HEK293 (cell line): Measurements from ENCODE around the gene DES.
A peak's percentile ranks its signal among the peaks of the same experiment; 100 is the strongest.

Experiments used
- CTCF ChIA-PET: fragments of 350-600 bp; formaldehyde crosslinking; extraction: SDS; loops from one replicate; lab custom pipeline; 2021; ENCODE audit warnings: antibody characterized with exemption; lab: Yijun Ruan, JAX
- POLR2A ChIA-PET: fragments of 300-600 bp; formaldehyde crosslinking; extraction: SDS; loops from one replicate; lab custom pipeline; 2020; ENCODE audit warnings: antibody characterized with exemption, inconsistent platforms; lab: Yijun Ruan, JAX
- H3K27ac ChIP-seq: fragments of 200-500 bp; sonication (Bioruptor generic); 2 replicates; pipeline ENCODE4 v1.5.1; 2014; ENCODE audit warnings: low read depth, low read length, control low read depth, inconsistent platforms; ENCODE audit errors: extremely low read depth
- H3K36me3 ChIP-seq, 2 experiments: fragments of 200-500 bp in 1 of 2; sonication (Bioruptor generic) in 1 of 2; 1 replicate in 1 of 2; 2 replicates in 1 of 2; pipeline ENCODE4 v1.5.1; 2014 to 2017; ENCODE audit warnings: inconsistent platforms in 2 of 2, low read length in 2 of 2; ENCODE audit not compliant: control insufficient read depth in 2 of 2, insufficient read depth in 1 of 2
- H3K4me1 ChIP-seq: fragments of 200-500 bp; sonication (Bioruptor generic); 2 replicates; pipeline ENCODE4 v1.5.1; 2014; ENCODE audit warnings: mild to moderate bottlenecking, low read length, inconsistent platforms; ENCODE audit not compliant: control insufficient read depth, insufficient read depth
- H3K4me3 ChIP-seq: 2 replicates; pipeline ENCODE4 v1.5.1; 2011; ENCODE audit warnings: low read depth, mild to moderate bottlenecking, control low read depth, low read length, moderate library complexity
- H3K9me3 ChIP-seq: fragments of 200-500 bp; sonication (Bioruptor generic); 2 replicates; pipeline ENCODE4 v1.5.1; 2014; ENCODE audit warnings: low read depth, low read length, inconsistent platforms; ENCODE audit not compliant: control insufficient read depth, insufficient read depth
- GLIS1 ChIP-seq: fragments of 450-650 bp; formaldehyde crosslinking; IDR thresholded peaks from 2 replicates; pipeline ENCODE4 v1.5.1; 2016; ENCODE audit warnings: missing biosample characterization, missing genetic modification characterization
- HOXD13 ChIP-seq: sonication (generic); formaldehyde crosslinking; IDR thresholded peaks from 2 replicates; pipeline ENCODE4 v1.8.0; 2022; ENCODE audit warnings: missing genetic modification reagents, borderline replicate concordance
- IKZF3 ChIP-seq: fragments of 450-650 bp; IDR thresholded peaks from 2 replicates; pipeline ENCODE4 v1.5.0; 2018; ENCODE audit warnings: missing biosample characterization, mild to moderate bottlenecking, missing genetic modification characterization, moderate library complexity
- WT1 ChIP-seq: fragments of 450-650 bp; formaldehyde crosslinking; IDR thresholded peaks from 2 replicates; pipeline ENCODE4 v1.5.1; 2016; ENCODE audit warnings: missing biosample characterization, missing genetic modification characterization
- ZBTB20 ChIP-seq: fragments of 450-650 bp; formaldehyde crosslinking; IDR thresholded peaks from 2 replicates; pipeline ENCODE4 v1.5.1; 2016; ENCODE audit warnings: missing biosample characterization, missing genetic modification characterization
- ZBTB21 ChIP-seq: fragments of 450-650 bp; formaldehyde crosslinking; IDR thresholded peaks from 2 replicates; pipeline ENCODE4 v1.5.1; 2017; ENCODE audit warnings: missing biosample characterization, missing genetic modification characterization
- ZFP69B ChIP-seq: fragments of 450-650 bp; formaldehyde crosslinking; IDR thresholded peaks from 2 replicates; pipeline ENCODE4 v1.5.1; 2016; ENCODE audit warnings: missing biosample characterization, missing genetic modification characterization
- ZIC2 ChIP-seq: fragments of 450-650 bp; formaldehyde crosslinking; IDR thresholded peaks from 2 replicates; pipeline ENCODE4 v1.5.1; 2016; ENCODE audit warnings: missing biosample characterization, missing genetic modification characterization
- ZNF16 ChIP-seq: fragments of 450-650 bp; formaldehyde crosslinking; IDR thresholded peaks from 2 replicates; pipeline ENCODE4 v1.5.1; 2016; ENCODE audit warnings: low read depth, missing biosample characterization, missing genetic modification characterization
- ZNF211 ChIP-seq: fragments of 450-650 bp; formaldehyde crosslinking; IDR thresholded peaks from 2 replicates; pipeline ENCODE4 v1.5.1; 2016; ENCODE audit warnings: low read depth, missing biosample characterization, missing genetic modification characterization
- ZNF223 ChIP-seq: fragments of 450-650 bp; formaldehyde crosslinking; IDR thresholded peaks from 2 replicates; pipeline ENCODE4 v1.5.1; 2016; ENCODE audit warnings: missing biosample characterization, missing genetic modification characterization
- ZNF366 ChIP-seq: fragments of 450-650 bp; formaldehyde crosslinking; conservative IDR thresholded peaks from 2 replicates; pipeline ENCODE4 v1.5.1; 2016; ENCODE audit warnings: missing biosample characterization, missing genetic modification characterization
- ZNF394 ChIP-seq: fragments of 450-650 bp; formaldehyde crosslinking; IDR thresholded peaks from 2 replicates; pipeline ENCODE4 v1.5.1; 2016; ENCODE audit warnings: missing biosample characterization, missing genetic modification characterization, mild to moderate bottlenecking, moderate library complexity, borderline replicate concordance
- ZNF404 ChIP-seq: fragments of 450-650 bp; formaldehyde crosslinking; IDR thresholded peaks from 2 replicates; pipeline ENCODE4 v1.5.1; 2017; ENCODE audit warnings: missing biosample characterization, missing genetic modification characterization
- ZNF514 ChIP-seq: fragments of 450-650 bp; formaldehyde crosslinking; IDR thresholded peaks from 2 replicates; pipeline ENCODE4 v1.5.1; 2016; ENCODE audit warnings: missing biosample characterization, missing genetic modification characterization
- ZNF521 ChIP-seq: fragments of 450-650 bp; formaldehyde crosslinking; IDR thresholded peaks from 2 replicates; pipeline ENCODE4 v1.5.1; 2017; ENCODE audit warnings: missing biosample characterization, mild to moderate bottlenecking, missing genetic modification characterization
- ZNF529 ChIP-seq: fragments of 450-650 bp; formaldehyde crosslinking; IDR thresholded peaks from 2 replicates; pipeline ENCODE4 v1.5.1; 2017; ENCODE audit warnings: missing genetic modification characterization, missing biosample characterization; ENCODE audit not compliant: insufficient replicate concordance
- ZNF548 ChIP-seq: fragments of 450-650 bp; formaldehyde crosslinking; IDR thresholded peaks from 2 replicates; pipeline ENCODE4 v1.5.1; 2016; ENCODE audit warnings: missing biosample characterization, missing genetic modification characterization
- ZNF600 ChIP-seq: fragments of 450-650 bp; formaldehyde crosslinking; IDR thresholded peaks from 2 replicates; pipeline ENCODE4 v1.5.1; 2016; ENCODE audit warnings: missing biosample characterization, missing genetic modification characterization
- ZNF626 ChIP-seq: fragments of 450-650 bp; sonication (Bioruptor Pico); formaldehyde crosslinking; IDR thresholded peaks from 2 replicates; pipeline ENCODE4 v1.5.1; 2018; ENCODE audit warnings: missing biosample characterization, missing genetic modification characterization, inconsistent platforms
- ZNF629 ChIP-seq: fragments of 450-650 bp; formaldehyde crosslinking; IDR thresholded peaks from 2 replicates; pipeline ENCODE4 v1.5.1; 2017; ENCODE audit warnings: missing biosample characterization, missing genetic modification characterization
- ZNF701 ChIP-seq: fragments of 450-650 bp; formaldehyde crosslinking; IDR thresholded peaks from 2 replicates; pipeline ENCODE4 v1.5.1; 2016; ENCODE audit warnings: missing biosample characterization, missing genetic modification characterization
- ZNF785 ChIP-seq: fragments of 450-650 bp; formaldehyde crosslinking; IDR thresholded peaks from 2 replicates; pipeline ENCODE4 v1.5.1; 2016; ENCODE audit warnings: missing biosample characterization, missing genetic modification characterization
- TF ChIP-seq, protein P1 (sequence below): fragments of 450-650 bp; formaldehyde crosslinking; IDR thresholded peaks from 2 replicates; pipeline ENCODE4 v1.5.1; 2016; ENCODE audit warnings: missing biosample characterization, missing genetic modification characterization
- TF ChIP-seq, protein P2 (sequence below): fragments of 450-650 bp; formaldehyde crosslinking; IDR thresholded peaks from 2 replicates; pipeline ENCODE4; 2016; ENCODE audit warnings: missing biosample characterization, missing genetic modification characterization
- TF ChIP-seq, protein P3 (sequence below): fragments of 450-650 bp; formaldehyde crosslinking; IDR thresholded peaks from 2 replicates; pipeline ENCODE4 v1.5.1; 2016; ENCODE audit warnings: missing biosample characterization, missing genetic modification characterization, low read depth
- TF ChIP-seq, protein P4 (sequence below): fragments of 450-650 bp; formaldehyde crosslinking; IDR thresholded peaks from 2 replicates; pipeline ENCODE4 v1.5.1; 2016; ENCODE audit warnings: missing biosample characterization, missing genetic modification characterization
- TF ChIP-seq, protein P5 (sequence below): fragments of 450-650 bp; formaldehyde crosslinking; IDR thresholded peaks from 2 replicates; pipeline ENCODE4 v1.5.1; 2016; ENCODE audit warnings: missing biosample characterization, missing genetic modification characterization
- TF ChIP-seq, protein P6 (sequence below): fragments of 450-650 bp; formaldehyde crosslinking; IDR thresholded peaks from 2 replicates; pipeline ENCODE4 v1.5.1; 2017; ENCODE audit warnings: missing biosample characterization, missing genetic modification characterization

DES gene

DNA sequence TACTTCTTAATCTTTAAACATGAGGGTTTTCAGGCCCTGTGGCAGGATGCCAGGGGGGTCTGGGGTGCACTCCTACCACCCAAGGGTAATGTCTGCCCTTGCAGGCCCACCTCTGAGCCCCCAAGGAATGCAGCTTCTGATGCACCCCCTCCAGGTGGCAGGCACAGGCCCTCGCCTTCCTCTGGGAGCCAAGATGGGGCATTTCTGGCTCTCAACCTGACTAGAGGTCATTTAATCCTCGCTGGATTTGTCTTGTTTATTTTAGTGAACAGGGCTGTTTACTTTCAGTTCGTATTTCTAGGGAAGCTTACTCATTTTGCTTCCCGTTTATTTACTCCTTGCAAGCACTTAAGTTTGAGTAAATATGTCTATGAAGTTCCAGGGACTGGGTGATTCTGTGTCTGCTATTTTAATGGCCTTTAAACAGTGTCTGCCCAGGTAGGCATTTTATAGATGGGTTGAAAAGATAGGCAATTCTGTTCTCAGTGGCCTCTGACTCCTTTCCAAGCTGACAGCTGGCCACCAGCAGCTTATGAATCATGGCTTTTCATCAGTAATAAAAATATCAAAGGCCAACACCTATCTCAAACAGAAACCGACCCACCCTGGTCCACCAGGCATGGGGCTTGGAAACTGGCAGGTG lies 19.3 kb upstream of the DES start (continued):
- TF ChIP-seq ZNF521 (tag by site-specific recombination) (no peak), ZNF785 (tag by site-specific recombination) (no peak), ZNF404 (tag by site-specific recombination) (no peak)
- TF ChIP-seq, protein P1, sequence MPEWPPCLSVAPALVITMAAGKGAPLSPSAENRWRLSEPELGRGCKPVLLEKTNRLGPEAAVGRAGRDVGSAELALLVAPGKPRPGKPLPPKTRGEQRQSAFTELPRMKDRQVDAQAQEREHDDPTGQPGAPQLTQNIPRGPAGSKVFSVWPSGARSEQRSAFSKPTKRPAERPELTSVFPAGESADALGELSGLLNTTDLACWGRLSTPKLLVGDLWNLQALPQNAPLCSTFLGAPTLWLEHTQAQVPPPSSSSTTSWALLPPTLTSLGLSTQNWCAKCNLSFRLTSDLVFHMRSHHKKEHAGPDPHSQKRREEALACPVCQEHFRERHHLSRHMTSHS (tag by site-specific recombination): no peak
- TF ChIP-seq, protein P2, sequence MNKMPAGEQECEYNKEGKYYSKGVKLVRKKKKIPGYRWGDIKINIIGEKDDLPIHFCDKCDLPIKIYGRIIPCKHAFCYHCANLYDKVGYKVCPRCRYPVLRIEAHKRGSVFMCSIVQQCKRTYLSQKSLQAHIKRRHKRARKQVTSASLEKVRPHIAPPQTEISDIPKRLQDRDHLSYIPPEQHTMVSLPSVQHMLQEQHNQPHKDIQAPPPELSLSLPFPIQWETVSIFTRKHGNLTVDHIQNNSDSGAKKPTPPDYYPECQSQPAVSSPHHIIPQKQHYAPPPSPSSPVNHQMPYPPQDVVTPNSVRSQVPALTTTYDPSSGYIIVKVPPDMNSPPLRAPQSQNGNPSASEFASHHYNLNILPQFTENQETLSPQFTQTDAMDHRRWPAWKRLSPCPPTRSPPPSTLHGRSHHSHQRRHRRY (tag by site-specific recombination): no peak
- TF ChIP-seq, all 188 proteins: peak for 4

DNA sequence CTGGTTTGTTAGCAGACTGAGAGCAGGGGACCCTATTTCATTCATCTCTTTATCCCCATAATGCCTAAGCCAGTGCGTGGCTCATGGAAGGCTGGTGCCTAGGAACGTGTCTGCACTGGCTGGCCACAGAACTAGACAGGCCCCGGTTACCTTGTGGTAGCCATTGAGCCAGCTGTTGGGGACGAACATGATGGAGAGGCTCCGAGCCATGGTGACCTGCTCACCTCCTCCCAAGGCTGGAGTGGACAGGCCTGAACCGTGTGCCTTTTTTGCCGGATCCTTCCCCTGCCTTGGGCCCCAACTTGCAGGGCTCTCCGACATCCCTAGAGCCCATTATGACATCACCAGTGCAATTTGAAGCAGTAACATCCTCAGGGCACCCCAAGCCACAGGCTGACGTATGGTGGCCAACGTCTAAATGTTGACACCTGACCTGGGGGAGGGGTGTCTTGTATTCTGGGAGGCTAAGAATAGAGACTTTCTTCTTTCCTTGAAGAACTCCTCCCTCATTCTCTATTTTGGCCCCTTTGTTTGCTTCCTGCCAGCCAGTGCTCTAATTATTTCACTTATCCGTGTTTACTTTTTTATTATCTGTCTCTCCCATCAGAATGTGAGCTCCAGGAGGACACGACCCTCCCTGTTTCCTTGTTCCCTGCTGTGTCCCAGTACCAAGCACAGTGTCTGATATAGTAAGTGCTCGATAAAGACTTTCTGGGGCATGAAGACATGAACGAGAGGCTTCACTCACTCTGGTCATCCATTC lies 18.3 kb upstream of the DES start:
- CTCF ChIA-PET: interaction anchor here (0.8 to 9.6 kb wide), 6 partner anchors 10 to 127 kb away, joined by 3 to 196 read pairs (median 24); partner anchors contain the start of gene DNPEP
- Histone ChIP-seq H3K36me3 (no peaks in the 10 kb centered on the region), H3K4me1 (peaks cover 19% of the 10 kb centered on the region), H3K27ac (peak overlapping the region; percentile 13; the same call in 1 of the 2 replicates), H3K4me3 (no peak overlapping the region), H3K9me3 (no peaks in the 10 kb centered on the region)
- POLR2A ChIA-PET: interaction anchor here (0.6 kb wide), 1 partner anchor 152 kb away, joined by 4 read pairs; no protein-coding TSS in a partner anchor
- TF ChIP-seq ZFP69B (tag by site-specific recombination): no peak
- TF ChIP-seq ZBTB20 (tag by site-specific recombination): 0 out of 2 replicates have a peak, but pooled peaks have one; percentile 20
- 0 out of 2 replicates have a peak, but pooled peaks have one; percentile 22 for TF ChIP-seq ZNF600 (tag by site-specific recombination)
- TF ChIP-seq IKZF3 (tag by site-specific recombination): no peak
- TF ChIP-seq ZNF394 (tag by site-specific recombination): no peak
- TF ChIP-seq ZNF366: 0 out of 2 replicates have a peak, but pooled peaks have one; percentile 26
- TF ChIP-seq ZBTB21 (tag by site-specific recombination): peak; percentile 56
- TF ChIP-seq, protein P3, sequence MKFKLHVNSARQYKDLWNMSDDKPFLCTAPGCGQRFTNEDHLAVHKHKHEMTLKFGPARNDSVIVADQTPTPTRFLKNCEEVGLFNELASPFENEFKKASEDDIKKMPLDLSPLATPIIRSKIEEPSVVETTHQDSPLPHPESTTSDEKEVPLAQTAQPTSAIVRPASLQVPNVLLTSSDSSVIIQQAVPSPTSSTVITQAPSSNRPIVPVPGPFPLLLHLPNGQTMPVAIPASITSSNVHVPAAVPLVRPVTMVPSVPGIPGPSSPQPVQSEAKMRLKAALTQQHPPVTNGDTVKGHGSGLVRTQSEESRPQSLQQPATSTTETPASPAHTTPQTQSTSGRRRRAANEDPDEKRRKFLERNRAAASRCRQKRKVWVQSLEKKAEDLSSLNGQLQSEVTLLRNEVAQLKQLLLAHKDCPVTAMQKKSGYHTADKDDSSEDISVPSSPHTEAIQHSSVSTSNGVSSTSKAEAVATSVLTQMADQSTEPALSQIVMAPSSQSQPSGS (tag by site-specific recombination): peak; percentile 70
- TF ChIP-seq ZNF16 (tag by site-specific recombination): no peak
- TF ChIP-seq ZNF529 (tag by site-specific recombination): no peak
- TF ChIP-seq, protein P4, sequence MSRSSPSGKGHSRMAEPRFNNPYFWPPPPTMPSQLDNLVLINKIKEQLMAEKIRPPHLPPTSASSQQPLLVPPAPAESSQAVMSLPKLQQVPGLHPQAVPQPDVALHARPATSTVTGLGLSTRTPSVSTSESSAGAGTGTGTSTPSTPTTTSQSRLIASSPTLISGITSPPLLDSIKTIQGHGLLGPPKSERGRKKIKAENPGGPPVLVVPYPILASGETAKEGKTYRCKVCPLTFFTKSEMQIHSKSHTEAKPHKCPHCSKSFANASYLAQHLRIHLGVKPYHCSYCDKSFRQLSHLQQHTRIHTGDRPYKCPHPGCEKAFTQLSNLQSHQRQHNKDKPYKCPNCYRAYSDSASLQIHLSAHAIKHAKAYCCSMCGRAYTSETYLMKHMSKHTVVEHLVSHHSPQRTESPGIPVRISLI: no peak
- TF ChIP-seq ZNF629: peak; percentile 73
- TF ChIP-seq HOXD13 (CRISPR knock-in tag): no peak
- TF ChIP-seq ZNF514 (tag by site-specific recombination): no peak
- peak; percentile 47; the same call in 1 of the 2 replicates for TF ChIP-seq GLIS1 (tag by site-specific recombination)
- TF ChIP-seq, protein P5, sequence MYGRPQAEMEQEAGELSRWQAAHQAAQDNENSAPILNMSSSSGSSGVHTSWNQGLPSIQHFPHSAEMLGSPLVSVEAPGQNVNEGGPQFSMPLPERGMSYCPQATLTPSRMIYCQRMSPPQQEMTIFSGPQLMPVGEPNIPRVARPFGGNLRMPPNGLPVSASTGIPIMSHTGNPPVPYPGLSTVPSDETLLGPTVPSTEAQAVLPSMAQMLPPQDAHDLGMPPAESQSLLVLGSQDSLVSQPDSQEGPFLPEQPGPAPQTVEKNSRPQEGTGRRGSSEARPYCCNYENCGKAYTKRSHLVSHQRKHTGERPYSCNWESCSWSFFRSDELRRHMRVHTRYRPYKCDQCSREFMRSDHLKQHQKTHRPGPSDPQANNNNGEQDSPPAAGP: peak; percentile 41; the same call in 1 of the 2 replicates
- TF ChIP-seq WT1: peak; percentile 85
- no peak for TF ChIP-seq ZNF626 (tag by site-specific recombination)
- no peak for TF ChIP-seq ZNF701 (tag by site-specific recombination)
- no peak for TF ChIP-seq ZNF211 (tag by site-specific recombination)
- TF ChIP-seq ZNF548: no peak
- no peak for TF ChIP-seq ZIC2 (tag by site-specific recombination)
- no peak for TF ChIP-seq ZNF223
- TF ChIP-seq, protein P6, sequence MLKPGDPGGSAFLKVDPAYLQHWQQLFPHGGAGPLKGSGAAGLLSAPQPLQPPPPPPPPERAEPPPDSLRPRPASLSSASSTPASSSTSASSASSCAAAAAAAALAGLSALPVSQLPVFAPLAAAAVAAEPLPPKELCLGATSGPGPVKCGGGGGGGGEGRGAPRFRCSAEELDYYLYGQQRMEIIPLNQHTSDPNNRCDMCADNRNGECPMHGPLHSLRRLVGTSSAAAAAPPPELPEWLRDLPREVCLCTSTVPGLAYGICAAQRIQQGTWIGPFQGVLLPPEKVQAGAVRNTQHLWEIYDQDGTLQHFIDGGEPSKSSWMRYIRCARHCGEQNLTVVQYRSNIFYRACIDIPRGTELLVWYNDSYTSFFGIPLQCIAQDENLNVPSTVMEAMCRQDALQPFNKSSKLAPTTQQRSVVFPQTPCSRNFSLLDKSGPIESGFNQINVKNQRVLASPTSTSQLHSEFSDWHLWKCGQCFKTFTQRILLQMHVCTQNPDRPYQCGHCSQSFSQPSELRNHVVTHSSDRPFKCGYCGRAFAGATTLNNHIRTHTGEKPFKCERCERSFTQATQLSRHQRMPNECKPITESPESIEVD (tag by site-specific recombination): no peak
